ENCODE results near the gene LARP1. TPM values are rescaled to one million over a fixed set of nuclear protein-coding genes. Genes with fewer than 3 reads are reported as not detected.

Gene LARP1
- total and polyA plus RNA-seq, 2 experiments from 2014 or later: 133 to 302 TPM

DNA sequence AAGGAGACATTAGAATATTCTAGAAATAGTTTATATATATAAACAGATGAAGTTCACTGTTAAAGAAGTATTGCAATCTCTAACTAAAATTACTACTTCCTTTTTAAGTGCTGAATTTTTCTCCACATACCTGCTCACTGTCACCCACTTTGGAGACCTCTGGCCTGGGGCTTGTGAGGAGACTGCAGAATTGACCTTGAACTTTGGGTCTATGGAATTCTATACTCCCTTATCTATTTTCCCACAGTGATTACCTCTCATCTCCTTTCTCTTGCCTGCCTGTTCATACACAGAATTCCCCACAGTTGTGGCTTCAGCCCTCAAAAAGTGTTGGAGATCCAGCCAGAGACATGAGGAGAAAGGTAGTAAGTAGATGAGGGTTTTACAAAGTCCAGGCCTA is 45.4 kb downstream of the LARP1 start (continued):
- TF ChIP-seq, protein P1, sequence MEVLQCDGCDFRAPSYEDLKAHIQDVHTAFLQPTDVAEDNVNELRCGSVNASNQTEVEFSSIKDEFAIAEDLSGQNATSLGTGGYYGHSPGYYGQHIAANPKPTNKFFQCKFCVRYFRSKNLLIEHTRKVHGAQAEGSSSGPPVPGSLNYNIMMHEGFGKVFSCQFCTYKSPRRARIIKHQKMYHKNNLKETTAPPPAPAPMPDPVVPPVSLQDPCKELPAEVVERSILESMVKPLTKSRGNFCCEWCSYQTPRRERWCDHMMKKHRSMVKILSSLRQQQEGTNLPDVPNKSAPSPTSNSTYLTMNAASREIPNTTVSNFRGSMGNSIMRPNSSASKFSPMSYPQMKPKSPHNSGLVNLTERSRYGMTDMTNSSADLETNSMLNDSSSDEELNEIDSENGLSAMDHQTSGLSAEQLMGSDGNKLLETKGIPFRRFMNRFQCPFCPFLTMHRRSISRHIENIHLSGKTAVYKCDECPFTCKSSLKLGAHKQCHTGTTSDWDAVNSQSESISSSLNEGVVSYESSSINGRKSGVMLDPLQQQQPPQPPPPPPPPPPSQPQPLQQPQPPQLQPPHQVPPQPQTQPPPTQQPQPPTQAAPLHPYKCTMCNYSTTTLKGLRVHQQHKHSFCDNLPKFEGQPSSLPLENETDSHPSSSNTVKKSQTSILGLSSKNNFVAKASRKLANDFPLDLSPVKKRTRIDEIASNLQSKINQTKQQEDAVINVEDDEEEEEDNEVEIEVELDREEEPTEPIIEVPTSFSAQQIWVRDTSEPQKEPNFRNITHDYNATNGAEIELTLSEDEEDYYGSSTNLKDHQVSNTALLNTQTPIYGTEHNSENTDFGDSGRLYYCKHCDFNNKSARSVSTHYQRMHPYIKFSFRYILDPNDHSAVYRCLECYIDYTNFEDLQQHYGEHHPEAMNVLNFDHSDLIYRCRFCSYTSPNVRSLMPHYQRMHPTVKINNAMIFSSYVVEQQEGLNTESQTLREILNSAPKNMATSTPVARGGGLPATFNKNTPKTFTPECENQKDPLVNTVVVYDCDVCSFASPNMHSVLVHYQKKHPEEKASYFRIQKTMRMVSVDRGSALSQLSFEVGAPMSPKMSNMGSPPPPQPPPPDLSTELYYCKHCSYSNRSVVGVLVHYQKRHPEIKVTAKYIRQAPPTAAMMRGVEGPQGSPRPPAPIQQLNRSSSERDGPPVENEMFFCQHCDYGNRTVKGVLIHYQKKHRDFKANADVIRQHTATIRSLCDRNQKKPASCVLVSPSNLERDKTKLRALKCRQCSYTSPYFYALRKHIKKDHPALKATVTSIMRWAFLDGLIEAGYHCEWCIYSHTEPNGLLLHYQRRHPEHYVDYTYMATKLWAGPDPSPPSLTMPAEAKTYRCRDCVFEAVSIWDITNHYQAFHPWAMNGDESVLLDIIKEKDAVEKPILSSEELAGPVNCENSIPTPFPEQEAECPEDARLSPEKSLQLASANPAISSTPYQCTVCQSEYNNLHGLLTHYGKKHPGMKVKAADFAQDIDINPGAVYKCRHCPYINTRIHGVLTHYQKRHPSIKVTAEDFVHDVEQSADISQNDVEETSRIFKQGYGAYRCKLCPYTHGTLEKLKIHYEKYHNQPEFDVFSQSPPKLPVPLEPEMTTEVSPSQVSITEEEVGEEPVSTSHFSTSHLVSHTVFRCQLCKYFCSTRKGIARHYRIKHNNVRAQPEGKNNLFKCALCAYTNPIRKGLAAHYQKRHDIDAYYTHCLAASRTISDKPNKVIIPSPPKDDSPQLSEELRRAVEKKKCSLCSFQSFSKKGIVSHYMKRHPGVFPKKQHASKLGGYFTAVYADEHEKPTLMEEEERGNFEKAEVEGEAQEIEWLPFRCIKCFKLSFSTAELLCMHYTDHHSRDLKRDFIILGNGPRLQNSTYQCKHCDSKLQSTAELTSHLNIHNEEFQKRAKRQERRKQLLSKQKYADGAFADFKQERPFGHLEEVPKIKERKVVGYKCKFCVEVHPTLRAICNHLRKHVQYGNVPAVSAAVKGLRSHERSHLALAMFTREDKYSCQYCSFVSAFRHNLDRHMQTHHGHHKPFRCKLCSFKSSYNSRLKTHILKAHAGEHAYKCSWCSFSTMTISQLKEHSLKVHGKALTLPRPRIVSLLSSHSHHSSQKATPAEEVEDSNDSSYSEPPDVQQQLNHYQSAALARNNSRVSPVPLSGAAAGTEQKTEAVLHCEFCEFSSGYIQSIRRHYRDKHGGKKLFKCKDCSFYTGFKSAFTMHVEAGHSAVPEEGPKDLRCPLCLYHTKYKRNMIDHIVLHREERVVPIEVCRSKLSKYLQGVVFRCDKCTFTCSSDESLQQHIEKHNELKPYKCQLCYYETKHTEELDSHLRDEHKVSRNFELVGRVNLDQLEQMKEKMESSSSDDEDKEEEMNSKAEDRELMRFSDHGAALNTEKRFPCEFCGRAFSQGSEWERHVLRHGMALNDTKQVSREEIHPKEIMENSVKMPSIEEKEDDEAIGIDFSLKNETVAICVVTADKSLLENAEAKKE (CRISPR knock-in tag; IDR thresholded peaks at IDR 0.05): no peak

DNA sequence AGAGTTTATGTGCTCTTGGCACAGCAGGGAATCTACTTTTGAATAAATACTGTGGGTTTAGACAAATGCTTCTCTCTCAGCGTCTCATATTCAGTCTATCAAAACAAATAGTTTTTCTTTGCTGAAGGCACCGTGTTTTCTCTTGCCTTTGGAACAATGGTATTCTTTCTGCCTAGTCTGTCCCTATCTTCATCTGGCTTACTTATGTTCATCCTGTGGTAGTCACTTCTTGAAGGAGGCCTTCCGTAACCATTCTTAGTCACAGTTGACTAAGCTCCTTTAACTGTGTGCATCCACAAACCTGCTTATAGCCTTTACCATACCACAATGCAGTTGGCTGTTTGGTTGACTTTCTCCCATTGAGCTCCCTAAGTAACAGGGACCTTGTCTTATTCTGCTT is 45.9 kb downstream of the LARP1 start:
- Histone ChIP-seq H3K27me3 (ENCODE audit: insufficient read depth) (no peaks in the 10 kb centered on the region), H3K4me1 (ENCODE audit: insufficient read depth) (no peaks in the 10 kb centered on the region), H3K4me3 (no peak overlapping the region), H3K79me2 (replicated peaks; ENCODE audit: insufficient read depth) (peaks cover 77% of the 10 kb centered on the region), H3K27ac (ENCODE audit: low read depth) (no peak overlapping the region), H3K36me3 (ENCODE audit: insufficient read depth) (peaks cover 99% of the 10 kb centered on the region), H4K20me1 (replicated peaks; ENCODE audit: insufficient read depth) (peaks cover 55% of the 10 kb centered on the region), H2AFZ (no peak overlapping the region), H3K9me2 (ENCODE audit: insufficient read depth) (no peaks in the 10 kb centered on the region), H3F3A (replicated peaks; ENCODE audit: low read depth) (peaks cover 58% of the 10 kb centered on the region), H3K4me2 (no peak overlapping the region)
- peaks cover 97% of the 10 kb centered on the region for H3K36me3 Mint-ChIP-seq (ENCODE audit: low read depth)
- no peaks in the 10 kb centered on the region for H3K4me1 Mint-ChIP-seq
- DNase-seq (ENCODE audit: low spot score): no peak
- H3K27ac Mint-ChIP-seq: no peak overlapping the region
- H3K27me3 Mint-ChIP-seq (ENCODE audit: insufficient read depth, low read depth, poor library complexity): peaks cover 4% of the 10 kb centered on the region
- H3K4me3 Mint-ChIP-seq: no peak overlapping the region
- TF ChIP-seq, protein P1 (CRISPR knock-in tag; IDR thresholded peaks at IDR 0.05): no peak
- no peak for TF ChIP-seq NANOG (IDR thresholded peaks at IDR 0.05; ENCODE audit: borderline replicate concordance)
- TF ChIP-seq JUNB (IDR thresholded peaks at IDR 0.05; ENCODE audit: unreplicated experiment): no peak
- TF ChIP-seq ZNF114 (CRISPR knock-in tag; IDR thresholded peaks at IDR 0.05): no peak
- no peak for TF ChIP-seq EZH2 (IDR thresholded peaks at IDR 0.05; ENCODE audit: low read depth, unreplicated experiment)
- ATAC-seq: no peak
- H3K9me3 Mint-ChIP-seq: no peaks in the 10 kb centered on the region

Measured in GM23338 (cell line).